Urinary bladder (tissue), 4 donors: ENCODE results near the gene B4GALT4. TPM values are rescaled to one million over a fixed set of nuclear protein-coding genes. Genes with fewer than 3 reads are reported as not detected.
A peak's percentile ranks its signal among the peaks of the same experiment; 100 is the strongest.

Experiments
- DNase-seq: peaks from one replicate; pipeline ENCODE4 v3.0.0-alpha.2; 2015; ENCODE audit errors: extremely low spot score
- H3K27ac ChIP-seq: one replicate; pipeline ENCODE4 v1.5.1; 2013; ENCODE audit warnings: low read depth, mild to moderate bottlenecking, moderate library complexity
- H3K36me3 ChIP-seq: one replicate; pipeline ENCODE4 v1.6.1; 2013; ENCODE audit warnings: mild to moderate bottlenecking, moderate library complexity; ENCODE audit not compliant: insufficient read depth
- H3K4me1 ChIP-seq: one replicate; pipeline ENCODE4 v1.6.1; 2013; ENCODE audit warnings: mild to moderate bottlenecking, moderate library complexity; ENCODE audit not compliant: insufficient read depth
- H3K4me3 ChIP-seq: one replicate; pipeline ENCODE4 v1.5.1; 2013; ENCODE audit warnings: low read depth, low read length
- WGBS: extraction: QIAGEN DNeasy Blood & Tissue Kit; methylation state at CpG from one replicate; pipeline ENCODE4 v1.1.7; 2013; 5-methylcytosine and 5-hydroxymethylcytosine counted together
- polyA plus RNA-seq: library from polyadenylated mRNA; stranded (reverse); fragments of 200-250 nt; gene quantifications from one replicate; pipeline ENCODE4 v1.2.3, GENCODE V29; 2013
- total RNA-seq: library from RNA; depleted of rRNA; stranded (reverse); fragments of >200 nt; gene quantifications from one replicate; pipeline ENCODE4 v1.2.3, GENCODE V29; 2014
- donor health status: healthy with polysubstance abuse.
- donor health status: healthy.

The B4GALT4 gene
- total and polyA plus RNA-seq, 2 donors, result 18.8 to 23.2 TPM

GRCh38 chr3:119205685-119206084 is 35.0 kb downstream of the B4GALT4 start:
- no peaks in the 10 kb centered on the region for H3K4me1 ChIP-seq
- no peaks in the 10 kb centered on the region for H3K36me3 ChIP-seq
- no peak overlapping the region for H3K27ac ChIP-seq
- no peak overlapping the region for H3K4me3 ChIP-seq
- DNase-seq, result no peak
- WGBS, result 68% methylated on average over 5 of the region's 5 CpGs

- no peak for DNase-seq
- WGBS, result 53% methylated on average over 8 of the region's 8 CpGs
- no peaks in the 10 kb centered on the region for H3K4me1 ChIP-seq
- H3K36me3 ChIP-seq, result no peaks in the 10 kb centered on the region
- no peak overlapping the region for H3K27ac ChIP-seq
- H3K4me3 ChIP-seq, result no peak overlapping the region
Measured at GRCh38 chr3:119205209-119205608, 35.5 kb downstream of the B4GALT4 start.

GRCh38 chr3:119195911-119196310 is 44.8 kb downstream of the B4GALT4 start:
- WGBS, result 78% methylated on average over 1 of the region's 1 CpG
- no peak for DNase-seq
- no peak overlapping the region for H3K27ac ChIP-seq
- no peak overlapping the region for H3K4me3 ChIP-seq
- H3K4me1 ChIP-seq, result no peaks in the 10 kb centered on the region
- H3K36me3 ChIP-seq, result no peaks in the 10 kb centered on the region

GRCh38 chr3:119195151-119195476 is 45.6 kb downstream of the B4GALT4 start:
- Histone ChIP-seq H3K4me3 (no peak overlapping the region), H3K4me1 (no peaks in the 10 kb centered on the region), H3K27ac (no peak overlapping the region), H3K36me3 (no peaks in the 10 kb centered on the region)
- DNase-seq, result no peak
- WGBS, result 36% methylated on average over 1 of the region's 1 CpG

GRCh38 chr3:119194237-119195150 is 46.2 kb downstream of the B4GALT4 start:
- H3K27ac ChIP-seq, result no peak overlapping the region
- no peaks in the 10 kb centered on the region for H3K4me1 ChIP-seq
- no peak for DNase-seq
- no peak overlapping the region for H3K4me3 ChIP-seq
- 43% methylated on average over 7 of the region's 7 CpGs for WGBS
- no peaks in the 10 kb centered on the region for H3K36me3 ChIP-seq

GRCh38 chr3:119191800-119192199 is 48.9 kb downstream of the B4GALT4 start:
- DNase-seq, result no peak
- no peak overlapping the region for H3K27ac ChIP-seq
- no peaks in the 10 kb centered on the region for H3K36me3 ChIP-seq
- H3K4me3 ChIP-seq, result no peak overlapping the region
- no peaks in the 10 kb centered on the region for H3K4me1 ChIP-seq
- 79% methylated on average over 1 of the region's 1 CpG for WGBS

- Histone ChIP-seq H3K27ac (no peak overlapping the region), H3K36me3 (no peaks in the 10 kb centered on the region), H3K4me3 (no peak overlapping the region), H3K4me1 (peaks cover 1% of the 10 kb centered on the region)
- no peak for DNase-seq
Measured at GRCh38 chr3:119187266-119187665, 53.4 kb downstream of the B4GALT4 start.

- DNase-seq, result no peak
- H3K27ac ChIP-seq, result no peak overlapping the region
- no peaks in the 10 kb centered on the region for H3K36me3 ChIP-seq
- 75% methylated on average over 7 of the region's 7 CpGs for WGBS
- H3K4me1 ChIP-seq, result peaks cover 1% of the 10 kb centered on the region
- no peak overlapping the region for H3K4me3 ChIP-seq
Measured at GRCh38 chr3:119184796-119185570, 55.7 kb downstream of the B4GALT4 start.

GRCh38 chr3:119184111-119184510 is 56.6 kb downstream of the B4GALT4 start:
- no peak overlapping the region for H3K27ac ChIP-seq
- H3K4me1 ChIP-seq, result peaks cover 1% of the 10 kb centered on the region
- H3K4me3 ChIP-seq, result no peak overlapping the region
- WGBS, result 72% methylated on average over 9 of the region's 9 CpGs
- no peaks in the 10 kb centered on the region for H3K36me3 ChIP-seq
- DNase-seq, result no peak

GRCh38 chr3:119181765-119182164 is 58.9 kb downstream of the B4GALT4 start:
- WGBS, result 73% methylated on average over 3 of the region's 3 CpGs
- no peak overlapping the region for H3K27ac ChIP-seq
- H3K36me3 ChIP-seq, result no peaks in the 10 kb centered on the region
- no peak overlapping the region for H3K4me3 ChIP-seq
- H3K4me1 ChIP-seq, result peaks cover 1% of the 10 kb centered on the region
- DNase-seq, result no peak

GRCh38 chr3:119177321-119177720 is 63.4 kb downstream of the B4GALT4 start:
- no peaks in the 10 kb centered on the region for H3K4me1 ChIP-seq
- 71% methylated on average over 4 of the region's 4 CpGs for WGBS
- H3K4me3 ChIP-seq, result no peak overlapping the region
- H3K36me3 ChIP-seq, result no peaks in the 10 kb centered on the region
- DNase-seq, result no peak
- no peak overlapping the region for H3K27ac ChIP-seq

GRCh38 chr3:119176778-119177177 is 63.9 kb downstream of the B4GALT4 start:
- Histone ChIP-seq H3K4me1 (no peaks in the 10 kb centered on the region), H3K27ac (peak overlapping the region; percentile 15), H3K4me3 (no peak overlapping the region), H3K36me3 (no peaks in the 10 kb centered on the region)
- 71% methylated on average over 4 of the region's 4 CpGs for WGBS
- DNase-seq, result no peak

GRCh38 chr3:119175872-119176756 is 64.6 kb downstream of the B4GALT4 start:
- H3K4me1 ChIP-seq, result no peaks in the 10 kb centered on the region
- H3K4me3 ChIP-seq, result no peak overlapping the region
- WGBS, result 82% methylated on average over 10 of the region's 10 CpGs
- peak overlapping the region; percentile 15 for H3K27ac ChIP-seq
- peak; percentile 40 for DNase-seq
- H3K36me3 ChIP-seq, result no peaks in the 10 kb centered on the region
